HCT116 (cell line): ENCODE results near the gene GPRIN1. TPM values are rescaled to one million over a fixed set of nuclear protein-coding genes. Genes with fewer than 3 reads are reported as not detected.

Experiments
- ATAC-seq: fragments of 200-7000 bp; cut with Tn5 transposase; 2 replicates; pipeline ENCODE4 v1.9.1; 2020; ENCODE audit warnings: mild to moderate bottlenecking, moderate library complexity
- BruUV-seq: library from RNA; stranded (reverse); fragments of 400-500 nt; replicated peaks from 2 replicates; lab custom pipeline; 2021; lab: Mats Ljungman, UMichigan
- CTCF ChIA-PET: fragments of 300-600 bp; sonication (Branson Sonifier 250); formaldehyde crosslinking; loops from one replicate; lab custom pipeline; 2021; ENCODE audit warnings: antibody characterized with exemption; lab: Charles Lee
- POLR2A ChIA-PET: fragments of 300-600, 350-600 bp; sonication (Branson Sonifier 250); formaldehyde crosslinking; loops from one replicate; lab custom pipeline; 2021; ENCODE audit warnings: antibody characterized with exemption; lab: Charles Lee
- RAD21 ChIA-PET, 2 experiments: fragments of 300-600 bp; sonication (Branson Sonifier 250); formaldehyde crosslinking; loops; one replicate each; lab custom pipeline; 2023; ENCODE audit warnings: low total read pairs in 2 of 2; ENCODE audit not compliant: uncharacterized antibody in 2 of 2, unreplicated experiment in 2 of 2, low non-redundant PET in 1 of 2; lab: Charles Lee
- DNase-seq: peaks from one replicate; pipeline ENCODE4 v3.0.0-alpha.2; 2010; ENCODE audit warnings: low read depth, low spot score
- H2AFZ ChIP-seq: fragments of 200-600 bp; shearing (Covaris generic), sonication (generic); 2 replicates; pipeline ENCODE4 v1.6.1; 2017; ENCODE audit warnings: low read depth, mixed run types, mixed read lengths, antibody characterized with exemption, low read length; ENCODE audit not compliant: poor library complexity, severe bottlenecking
- H3K27ac ChIP-seq: 2 replicates; pipeline ENCODE4 v1.5.1; 2012; ENCODE audit warnings: low read depth, low read length
- H3K27me3 ChIP-seq: fragments of 200-600 bp; sonication (generic); 2 replicates; pipeline ENCODE4 v1.6.1; 2016; ENCODE audit warnings: mixed run types, low read length, mixed read lengths; ENCODE audit not compliant: insufficient read depth
- H3K36me3 ChIP-seq, 2 experiments: fragments of 200-500 bp in 1 of 2; fragments of 200-600 bp in 1 of 2; sonication (Bioruptor generic) in 1 of 2; sonication (generic) in 1 of 2; 2 replicates each; pipeline versions ENCODE4 v1.5.1 to v1.6.1; 2014 to 2016; ENCODE audit warnings: low read length in 2 of 2, inconsistent platforms in 1 of 2, mixed read lengths in 1 of 2, mixed run types in 1 of 2; ENCODE audit not compliant: insufficient read depth in 2 of 2, control insufficient read depth in 1 of 2
- H3K4me1 ChIP-seq, 2 experiments: fragments of 200-600 bp in 1 of 2; sonication (generic) in 1 of 2; 2 replicates each; pipeline versions ENCODE4 v1.5.1 to v1.6.1; 2012 to 2017; ENCODE audit warnings: low read length in 2 of 2, inconsistent platforms in 1 of 2, mild to moderate bottlenecking in 1 of 2, mixed read lengths in 1 of 2, mixed run types in 1 of 2, moderate library complexity in 1 of 2; ENCODE audit not compliant: insufficient read depth in 2 of 2, control insufficient read depth in 1 of 2
- H3K4me2 ChIP-seq: fragments of 200-600 bp; sonication (generic); 2 replicates; pipeline ENCODE4 v1.6.1; 2017; ENCODE audit warnings: mixed run types, low read length, mixed read lengths
- H3K4me3 ChIP-seq, 2 experiments: fragments of 200-600 bp in 1 of 2; sonication (generic) in 1 of 2; replicated peaks in 1 of 2; 2 replicates each; pipeline ENCODE4 v1.5.1; 2011 to 2016; ENCODE audit warnings: low read length in 2 of 2, control low read depth in 1 of 2, low read depth in 1 of 2, mild to moderate bottlenecking in 1 of 2, mixed read lengths in 1 of 2, mixed run types in 1 of 2
- H3K79me2 ChIP-seq: fragments of 200-600 bp; sonication (generic); 2 replicates; pipeline ENCODE4 v1.6.1; 2017; ENCODE audit warnings: mild to moderate bottlenecking, mixed run types, low read length, moderate library complexity, mixed read lengths; ENCODE audit not compliant: insufficient read depth
- H3K9ac ChIP-seq: fragments of 200-600 bp; sonication (generic); 2 replicates; pipeline ENCODE4 v1.6.1; 2016; ENCODE audit warnings: low read length, mixed read lengths
- H3K9me2 ChIP-seq: fragments of 200-600 bp; sonication (generic), shearing (Covaris generic); 2 replicates; pipeline ENCODE4 v1.6.1; 2017; ENCODE audit warnings: mixed run types, mild to moderate bottlenecking, moderate library complexity; ENCODE audit not compliant: insufficient read depth
- H3K9me3 ChIP-seq, 2 experiments: fragments of 200-500 bp in 1 of 2; fragments of 200-600 bp in 1 of 2; sonication (Bioruptor generic) in 1 of 2; sonication (generic) in 1 of 2; 2 replicates each; pipeline ENCODE4 v1.6.1; 2014 to 2017; ENCODE audit warnings: low read length in 2 of 2, mixed read lengths in 2 of 2, inconsistent platforms in 1 of 2, low read depth in 1 of 2, mild to moderate bottlenecking in 1 of 2, mixed run types in 1 of 2, moderate library complexity in 1 of 2; ENCODE audit not compliant: control insufficient read depth in 1 of 2, insufficient read depth in 1 of 2
- H4K20me1 ChIP-seq: fragments of 200-600 bp; sonication (generic), shearing (Covaris generic); 2 replicates; pipeline ENCODE4 v1.6.1; 2017; ENCODE audit warnings: mixed run types, mild to moderate bottlenecking, moderate library complexity; ENCODE audit not compliant: insufficient read depth
- CBX3 ChIP-seq: IDR thresholded peaks from 2 replicates; pipeline ENCODE4 v1.6.1; 2012; ENCODE audit warnings: low read depth
- CEBPB ChIP-seq: IDR thresholded peaks from 2 replicates; pipeline ENCODE4 v1.6.1; 2012; ENCODE audit warnings: low read depth
- EGR1 ChIP-seq: IDR thresholded peaks from 2 replicates; pipeline ENCODE4 v1.6.1; 2012; ENCODE audit warnings: low read depth
- ELF1 ChIP-seq: IDR thresholded peaks from 2 replicates; pipeline ENCODE4 v1.6.1; 2012; ENCODE audit warnings: low read depth, borderline replicate concordance
- EZH2 ChIP-seq: fragments of 200-600 bp; sonication (generic); IDR thresholded peaks from 2 replicates; pipeline ENCODE4 v1.6.1; 2017; ENCODE audit warnings: antibody characterized with exemption, mixed run types
- FOSL1 ChIP-seq: IDR thresholded peaks from 2 replicates; pipeline ENCODE4 v1.6.1; 2012; ENCODE audit warnings: low read depth
- JUND ChIP-seq: IDR thresholded peaks from 2 replicates; pipeline ENCODE4 v1.6.1; 2012
- POLR2A ChIP-seq: IDR thresholded peaks from 2 replicates; pipeline ENCODE4 v1.7.0; 2011; ENCODE audit warnings: borderline replicate concordance; ENCODE audit not compliant: insufficient read depth, insufficient read length; ENCODE audit errors: extremely low read depth
- POLR2AphosphoS5 ChIP-seq: IDR thresholded peaks from 2 replicates; pipeline ENCODE4 v1.6.1; 2011; ENCODE audit warnings: mild to moderate bottlenecking, low read depth, low read length, moderate library complexity
- RAD21 ChIP-seq: IDR thresholded peaks from 2 replicates; pipeline ENCODE4 v1.6.1; 2012; ENCODE audit warnings: low read depth, mild to moderate bottlenecking
- SIN3A ChIP-seq: IDR thresholded peaks from 2 replicates; pipeline ENCODE4 v1.6.1; 2012; ENCODE audit warnings: low read depth
- SP1 ChIP-seq: IDR thresholded peaks from 2 replicates; pipeline ENCODE4 v1.6.1; 2012; ENCODE audit warnings: low read depth
- SRF ChIP-seq: IDR thresholded peaks from 2 replicates; pipeline ENCODE4 v1.6.1; 2012; ENCODE audit warnings: low read depth
- TCF7L2 ChIP-seq: IDR thresholded peaks from 2 replicates; pipeline ENCODE4 v1.7.0; 2011; ENCODE audit warnings: borderline replicate concordance, inconsistent platforms; ENCODE audit not compliant: insufficient read depth, insufficient read length; ENCODE audit errors: extremely low read depth
- YY1 ChIP-seq: IDR thresholded peaks from 2 replicates; pipeline ENCODE4 v1.6.1; 2011; ENCODE audit warnings: low read length, low read depth, moderate library complexity, mild to moderate bottlenecking; ENCODE audit not compliant: insufficient replicate concordance; ENCODE audit errors: extremely low read depth
- ZFX ChIP-seq: fragments of 450-650 bp; IDR thresholded peaks from 2 replicates; pipeline ENCODE4 v1.6.1; 2017
- ZNF274 ChIP-seq: fragments of 200-500 bp; sonication (Bioruptor generic); IDR thresholded peaks from 2 replicates; pipeline ENCODE4 v1.6.1; 2014; ENCODE audit warnings: mild to moderate bottlenecking, low read depth, low read length, inconsistent platforms
- intact Hi-C: fragments of 100-400 bp; cut with micrococcal nuclease; formaldehyde crosslinking; loops from 2 replicates; pipeline ENCODE4 v1.10.0; 2022
- total RNA-seq: library from RNA; stranded (reverse); gene quantifications from one replicate; pipeline ENCODE4 v1.2.1, GENCODE V29; 2021; ENCODE audit not compliant: unreplicated experiment
- TF ChIP-seq, protein P1 (sequence below): IDR thresholded peaks from 2 replicates; pipeline ENCODE4 v1.6.1; 2012
- TF ChIP-seq, protein P2 (sequence below), 3 experiments: fragments of 200-600 bp in 1 of 3; sonication (generic) in 1 of 3; IDR thresholded peaks in 2 of 3; conservative IDR thresholded peaks in 1 of 3; 2 replicates each; pipeline ENCODE4 v1.5.1; 2012 to 2017; ENCODE audit warnings: low read depth in 2 of 3, low read length in 2 of 3, antibody characterized with exemption in 1 of 3, borderline replicate concordance in 1 of 3, control low read depth in 1 of 3, mild to moderate bottlenecking in 1 of 3, mixed read lengths in 1 of 3, mixed run types in 1 of 3, moderate library complexity in 1 of 3; ENCODE audit not compliant: insufficient read depth in 1 of 3
- TF ChIP-seq, protein P3 (sequence below): IDR thresholded peaks from 2 replicates; pipeline ENCODE4 v1.6.1; 2012

GPRIN1 gene
- total RNA-seq, 1 experiment from 2014 or later: 14.2 TPM

DNA sequence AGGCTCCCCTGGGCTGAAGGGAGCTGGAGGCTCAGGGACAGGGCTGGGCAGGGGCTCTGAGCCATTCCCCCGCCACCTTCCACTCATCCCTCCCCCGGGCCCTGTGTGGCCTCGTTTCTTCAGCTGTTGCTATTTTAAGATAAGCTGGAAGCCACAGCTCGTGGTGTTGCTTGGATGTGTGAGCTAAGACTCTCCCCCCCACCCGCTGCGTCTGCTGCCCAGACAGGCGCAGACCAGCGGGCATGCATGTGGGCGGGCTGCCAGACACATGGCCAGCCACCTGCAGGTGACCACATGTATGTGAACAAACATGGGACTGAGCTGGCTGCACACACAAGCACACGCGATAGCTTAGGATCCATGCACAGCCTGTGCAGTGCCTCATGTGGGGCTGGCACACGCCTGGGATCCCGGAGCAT, 11.7 kb upstream of the GPRIN1 start:
- no peaks in the 10 kb centered on the region for H3K36me3 ChIP-seq
- no peak for ATAC-seq
- BruUV-seq: no TSS peak
- H3K9me3 ChIP-seq: no peaks in the 10 kb centered on the region
- no peak overlapping the region for H2AFZ ChIP-seq
- no peaks in the 10 kb centered on the region for H3K9me2 ChIP-seq
- no peaks in the 10 kb centered on the region for H4K20me1 ChIP-seq
- no peak overlapping the region for H3K4me3 ChIP-seq
- H3K9ac ChIP-seq: no peak overlapping the region
- ChIA-PET RAD21 (no interaction called here), CTCF (interaction anchor here (0.8 to 1.5 kb wide), 2 partner anchors 39 to 48 kb away, joined by 3 to 4 read pairs; no protein-coding TSS in a partner anchor), POLR2A (no interaction called here)
- no peak for DNase-seq
- no peaks in the 10 kb centered on the region for H3K27me3 ChIP-seq
- H3K4me1 ChIP-seq: peaks cover 2 to 15% of the 10 kb centered on the region in 2 experiments; a peak in 3 of 4 replicates
- H3K27ac ChIP-seq: no peak overlapping the region
- H3K79me2 ChIP-seq: no peaks in the 10 kb centered on the region
- intact Hi-C loops: no loop called here
- TF ChIP-seq JUND (no peak), POLR2A (no peak), EZH2 (no peak), CEBPB (no peak), EGR1 (no peak), SP1 (no peak), SRF (no peak), YY1 (no peak), ELF1 (no peak), CBX3 (no peak), FOSL1 (no peak), TCF7L2 (no peak), RAD21 (no peak), POLR2AphosphoS5 (no peak), ZFX (no peak), SIN3A (no peak), ZNF274 (no peak)
- TF ChIP-seq, protein P1, sequence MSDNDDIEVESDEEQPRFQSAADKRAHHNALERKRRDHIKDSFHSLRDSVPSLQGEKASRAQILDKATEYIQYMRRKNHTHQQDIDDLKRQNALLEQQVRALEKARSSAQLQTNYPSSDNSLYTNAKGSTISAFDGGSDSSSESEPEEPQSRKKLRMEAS: no peak
- TF ChIP-seq, protein P2, sequence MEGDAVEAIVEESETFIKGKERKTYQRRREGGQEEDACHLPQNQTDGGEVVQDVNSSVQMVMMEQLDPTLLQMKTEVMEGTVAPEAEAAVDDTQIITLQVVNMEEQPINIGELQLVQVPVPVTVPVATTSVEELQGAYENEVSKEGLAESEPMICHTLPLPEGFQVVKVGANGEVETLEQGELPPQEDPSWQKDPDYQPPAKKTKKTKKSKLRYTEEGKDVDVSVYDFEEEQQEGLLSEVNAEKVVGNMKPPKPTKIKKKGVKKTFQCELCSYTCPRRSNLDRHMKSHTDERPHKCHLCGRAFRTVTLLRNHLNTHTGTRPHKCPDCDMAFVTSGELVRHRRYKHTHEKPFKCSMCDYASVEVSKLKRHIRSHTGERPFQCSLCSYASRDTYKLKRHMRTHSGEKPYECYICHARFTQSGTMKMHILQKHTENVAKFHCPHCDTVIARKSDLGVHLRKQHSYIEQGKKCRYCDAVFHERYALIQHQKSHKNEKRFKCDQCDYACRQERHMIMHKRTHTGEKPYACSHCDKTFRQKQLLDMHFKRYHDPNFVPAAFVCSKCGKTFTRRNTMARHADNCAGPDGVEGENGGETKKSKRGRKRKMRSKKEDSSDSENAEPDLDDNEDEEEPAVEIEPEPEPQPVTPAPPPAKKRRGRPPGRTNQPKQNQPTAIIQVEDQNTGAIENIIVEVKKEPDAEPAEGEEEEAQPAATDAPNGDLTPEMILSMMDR (IDR thresholded peaks at IDR 0.05 in 2 of 3, conservative IDR thresholded peaks at IDR 0.05 in 1 of 3; ENCODE audit: borderline replicate concordance in 1 of 3, insufficient read depth in 1 of 3, low read depth in 2 of 3, low read length in 2 of 3): no peak
- TF ChIP-seq, protein P3, sequence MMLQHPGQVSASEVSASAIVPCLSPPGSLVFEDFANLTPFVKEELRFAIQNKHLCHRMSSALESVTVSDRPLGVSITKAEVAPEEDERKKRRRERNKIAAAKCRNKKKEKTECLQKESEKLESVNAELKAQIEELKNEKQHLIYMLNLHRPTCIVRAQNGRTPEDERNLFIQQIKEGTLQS: no peak
- no peak overlapping the region for H3K4me2 ChIP-seq
